Body of pancreas (tissue), 4 donors: ENCODE data around the gene PAGR1. TPM values are rescaled to one million over a fixed set of nuclear protein-coding genes. Genes with fewer than 3 reads are reported as not detected.

Experiments
- ATAC-seq: fragments of 150-250 bp; one replicate; pipeline ENCODE4 v1.9.1; 2016
- DNase-seq, 4 donors: peaks; one replicate each; pipeline ENCODE4 v3.0.0-alpha.2; 2019
- H3K27ac ChIP-seq, 4 donors: fragments of 200-600 bp; sonication (generic); 1 replicate in 3 of 4; 2 replicates in 1 of 4; pipeline versions ENCODE4 v1.5.1 to v1.6.1; 2016 to 2019; ENCODE audit warnings: mild to moderate bottlenecking in 1 of 4, mixed read lengths in 1 of 4, moderate library complexity in 1 of 4
- H3K27me3 ChIP-seq, 2 donors: fragments of 200-600 bp; sonication (generic); one replicate each; pipeline ENCODE4 v1.6.0; 2016; ENCODE audit warnings: mild to moderate bottlenecking in 1 of 2
- H3K36me3 ChIP-seq, 2 donors: fragments of 200-600 bp; sonication (generic); replicated peaks in 1 of 2; 2 replicates each; pipeline ENCODE4 v1.5.1; 2016; ENCODE audit warnings: low read depth in 2 of 2; ENCODE audit not compliant: insufficient read depth in 1 of 2
- H3K4me1 ChIP-seq: fragments of 200-600 bp; sonication (generic); one replicate; pipeline ENCODE4 v1.6.0; 2016
- H3K4me3 ChIP-seq, 2 donors: fragments of 200-600 bp; sonication (generic); 1 replicate in 1 of 2; 2 replicates in 1 of 2; pipeline ENCODE4 v1.5.1; 2016 to 2019
- H3K9me3 ChIP-seq, 3 donors: fragments of 200-600 bp; sonication (generic); 1 replicate in 2 of 3; 2 replicates in 1 of 3; pipeline ENCODE4 v1.5.1; 2016
- POLR2A ChIP-seq, 3 donors: fragments of 450-650 bp; IDR thresholded peaks; one replicate each; pipeline ENCODE4 v1.6.1; 2016; ENCODE audit warnings: antibody characterized with exemption in 3 of 3, mild to moderate bottlenecking in 2 of 3
- WGBS, 2 donors: methylation state at CpG; one replicate each; pipeline ENCODE4 v1.1.5; 2017; 5-methylcytosine and 5-hydroxymethylcytosine counted together
- intact Hi-C: fragments of 100-400 bp; cut with DNase I; formaldehyde crosslinking; loops from one replicate; pipeline ENCODE4 v1.15.1; 2023
- total RNA-seq, 2 donors: library from RNA; depleted of rRNA; stranded (reverse); fragments of >200 nt; gene quantifications; one replicate each; pipeline ENCODE4 v1.1.0, GENCODE V29; 2016
- TF ChIP-seq, protein P1 (sequence below), 7 experiments: fragments of 450-650 bp in 4 of 7; fragments of 200-600 bp in 3 of 7; sonication (generic) in 3 of 7; IDR thresholded peaks; one replicate each; pipeline ENCODE4 v1.5.1; 2016 to 2019; ENCODE audit warnings: antibody characterized with exemption in 7 of 7

The PAGR1 gene
- total RNA-seq, 2 donors from 2014 or later: 27.5 to 63.9 TPM

DNA sequence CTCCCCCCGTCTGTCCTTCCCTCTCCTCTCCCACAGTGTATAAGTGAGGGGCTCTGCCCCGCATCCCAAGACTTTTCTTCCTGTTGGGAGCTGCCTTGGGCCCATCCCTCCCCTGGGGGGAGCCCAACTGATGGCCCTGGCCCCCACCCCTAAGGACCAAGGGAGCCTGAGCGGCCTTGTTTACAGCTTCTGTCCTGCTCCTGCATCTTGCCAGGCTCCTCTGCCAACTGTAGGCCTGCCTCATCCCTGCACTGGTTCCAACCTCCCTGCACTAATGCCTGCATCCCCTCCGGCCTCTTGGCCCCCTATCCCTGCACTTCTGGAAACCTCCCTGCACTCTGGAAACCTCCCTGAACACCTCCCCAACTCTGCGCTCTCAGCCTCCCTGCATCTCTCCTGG lies 1.4 kb upstream of the PAGR1 start:
- Histone ChIP-seq H3K27me3 (no peaks in the 10 kb centered on the region), H3K9me3 (no peaks in the 10 kb centered on the region), H3K36me3 (no peaks in the 10 kb centered on the region), H3K27ac (no peak overlapping the region), H3K4me3 (no peak overlapping the region), H3K4me1 (peaks cover 65% of the 10 kb centered on the region)
- no peak for ATAC-seq
- no peak for DNase-seq
- intact Hi-C loops: no loop called here
- whole genome bisulfite sequencing, 2 donors: 93 to 98% methylated on average over 5 of the region's 5 CpGs
- TF ChIP-seq POLR2A (IDR thresholded peaks at IDR 0.05): no peak
- TF ChIP-seq, protein P1, sequence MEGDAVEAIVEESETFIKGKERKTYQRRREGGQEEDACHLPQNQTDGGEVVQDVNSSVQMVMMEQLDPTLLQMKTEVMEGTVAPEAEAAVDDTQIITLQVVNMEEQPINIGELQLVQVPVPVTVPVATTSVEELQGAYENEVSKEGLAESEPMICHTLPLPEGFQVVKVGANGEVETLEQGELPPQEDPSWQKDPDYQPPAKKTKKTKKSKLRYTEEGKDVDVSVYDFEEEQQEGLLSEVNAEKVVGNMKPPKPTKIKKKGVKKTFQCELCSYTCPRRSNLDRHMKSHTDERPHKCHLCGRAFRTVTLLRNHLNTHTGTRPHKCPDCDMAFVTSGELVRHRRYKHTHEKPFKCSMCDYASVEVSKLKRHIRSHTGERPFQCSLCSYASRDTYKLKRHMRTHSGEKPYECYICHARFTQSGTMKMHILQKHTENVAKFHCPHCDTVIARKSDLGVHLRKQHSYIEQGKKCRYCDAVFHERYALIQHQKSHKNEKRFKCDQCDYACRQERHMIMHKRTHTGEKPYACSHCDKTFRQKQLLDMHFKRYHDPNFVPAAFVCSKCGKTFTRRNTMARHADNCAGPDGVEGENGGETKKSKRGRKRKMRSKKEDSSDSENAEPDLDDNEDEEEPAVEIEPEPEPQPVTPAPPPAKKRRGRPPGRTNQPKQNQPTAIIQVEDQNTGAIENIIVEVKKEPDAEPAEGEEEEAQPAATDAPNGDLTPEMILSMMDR (IDR thresholded peaks at IDR 0.05): no peak

DNA sequence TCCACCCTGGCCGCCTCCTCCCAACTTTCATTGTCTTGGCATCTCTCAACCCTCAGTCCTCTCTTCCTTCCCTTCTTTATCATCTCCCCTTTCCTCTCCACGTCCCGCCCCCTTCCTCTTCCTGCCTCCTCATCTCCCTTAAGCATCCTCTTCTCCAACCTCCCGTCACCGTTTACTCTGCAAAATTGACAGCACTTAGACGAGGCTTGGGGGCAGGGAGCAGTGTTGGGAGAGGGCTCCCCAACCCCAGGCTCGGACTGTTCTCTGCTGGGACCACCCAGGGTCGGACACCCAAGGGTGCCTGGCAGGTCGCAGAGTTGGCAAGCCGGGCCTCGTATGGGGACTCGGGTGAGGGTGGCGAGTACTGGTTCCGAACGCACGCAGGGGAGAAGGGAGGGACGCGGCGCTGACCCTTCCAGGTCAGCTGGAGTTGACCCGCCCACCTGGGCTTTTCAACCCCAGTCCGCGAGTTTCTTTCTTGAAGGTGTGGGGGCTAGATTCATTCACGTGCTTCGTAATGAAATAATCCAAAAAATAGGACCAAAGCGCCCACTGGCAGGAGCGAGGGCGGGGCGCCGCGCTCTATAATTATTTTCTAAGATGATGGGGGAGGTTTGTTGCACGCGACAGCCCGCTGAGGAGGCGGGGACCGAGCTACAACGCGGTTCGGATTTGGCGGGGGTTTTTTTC lies 775 bp upstream of the PAGR1 start:
- WGBS, 2 donors: 11 to 16% methylated on average over 35 to 39 of the region's 39 CpGs
- Histone ChIP-seq H3K27me3 (no peaks in the 10 kb centered on the region), H3K4me1 (peaks cover 65% of the 10 kb centered on the region), H3K9me3 (no peaks in the 10 kb centered on the region), H3K27ac (peak overlapping the region in 3 of 4 donors; percentile 85 to 97 (median 97)), H3K4me3 (no peak overlapping the region), H3K36me3 (no peaks in the 10 kb centered on the region)
- DNase-seq: peak in 2 of 4 donors; percentile 38 to 47
- TF ChIP-seq POLR2A (IDR thresholded peaks at IDR 0.05): no peak
- TF ChIP-seq, protein P1 (IDR thresholded peaks at IDR 0.05): no peak
- ATAC-seq: no peak
- intact Hi-C loops: no loop called here

DNA sequence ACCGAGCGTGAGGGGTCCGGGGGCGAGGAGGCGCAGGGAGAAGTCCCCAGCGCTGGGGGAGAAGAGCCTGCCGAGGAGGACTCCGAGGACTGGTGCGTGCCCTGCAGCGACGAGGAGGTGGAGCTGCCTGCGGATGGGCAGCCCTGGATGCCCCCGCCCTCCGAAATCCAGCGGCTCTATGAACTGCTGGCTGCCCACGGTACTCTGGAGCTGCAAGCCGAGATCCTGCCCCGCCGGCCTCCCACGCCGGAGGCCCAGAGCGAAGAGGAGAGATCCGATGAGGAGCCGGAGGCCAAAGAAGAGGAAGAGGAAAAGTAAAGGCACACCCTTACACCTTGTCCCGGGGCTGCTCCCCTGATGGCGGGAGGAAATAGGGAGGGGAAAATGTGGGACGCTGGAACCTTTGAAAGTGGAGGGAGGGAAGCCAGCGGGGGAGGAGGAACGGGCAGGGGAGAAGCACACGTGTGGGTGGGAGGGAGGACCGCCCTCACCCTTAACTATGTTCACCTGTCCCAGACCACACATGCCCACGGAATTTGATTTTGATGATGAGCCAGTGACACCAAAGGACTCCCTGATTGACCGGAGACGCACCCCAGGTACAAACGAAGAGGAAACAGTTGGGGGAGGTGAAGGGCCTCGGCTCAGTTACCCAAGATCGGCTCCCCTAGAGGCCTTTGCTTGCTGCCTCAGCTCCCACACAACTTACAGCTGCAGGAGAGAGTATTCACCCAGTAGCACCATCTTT lies 916 bp downstream of the PAGR1 start:
- Histone ChIP-seq H3K36me3 (no peaks in the 10 kb centered on the region), H3K4me1 (peaks cover 60% of the 10 kb centered on the region), H3K27me3 (no peaks in the 10 kb centered on the region), H3K27ac (peak overlapping the region; percentile 85 to 97 (median 96)), H3K9me3 (no peaks in the 10 kb centered on the region), H3K4me3 (peak overlapping the region; percentile 71 to 76)
- intact Hi-C loops: no loop called here
- no peak for TF ChIP-seq POLR2A (IDR thresholded peaks at IDR 0.05)
- TF ChIP-seq, protein P1 (IDR thresholded peaks at IDR 0.05): peak in 1 of 7 experiments; percentile 14
- ATAC-seq (peak; percentile 32), DNase-seq (peak; percentile 64 to 75 (median 74))
- 1% methylated on average over 21 to 37 of the region's 37 CpGs for WGBS, 2 donors

DNA sequence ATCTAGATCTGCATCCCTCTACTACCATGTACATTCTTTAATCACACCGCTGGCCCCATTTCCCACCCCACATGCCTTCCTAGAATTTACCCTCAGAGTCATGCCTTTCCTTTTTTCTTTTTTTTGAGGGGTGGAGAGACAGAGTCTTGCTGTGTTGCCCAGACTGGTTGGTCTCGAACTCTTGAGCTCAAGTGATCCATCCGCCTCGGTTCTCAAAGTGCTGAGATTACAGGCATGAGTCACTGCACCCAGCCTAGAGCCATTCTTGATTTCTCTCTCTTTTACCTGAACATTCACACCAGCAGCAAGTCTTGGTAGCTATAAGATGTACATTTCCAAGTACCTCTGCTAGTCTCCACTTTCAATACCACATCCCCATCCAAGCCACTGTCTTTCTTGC lies 2.1 kb downstream of the PAGR1 start:
- Histone ChIP-seq H3K27me3 (no peaks in the 10 kb centered on the region), H3K36me3 (no peaks in the 10 kb centered on the region), H3K27ac (peak overlapping the region in 3 of 4 donors; percentile 13 to 97 (median 15)), H3K4me3 (no peak overlapping the region), H3K9me3 (no peaks in the 10 kb centered on the region), H3K4me1 (peaks cover 65% of the 10 kb centered on the region)
- DNase-seq: no peak
- intact Hi-C loops: no loop called here
- WGBS, 2 donors: 59 to 60% methylated on average over 4 of the region's 4 CpGs
- no peak for TF ChIP-seq POLR2A (IDR thresholded peaks at IDR 0.05)
- TF ChIP-seq, protein P1 (IDR thresholded peaks at IDR 0.05): no peak
- ATAC-seq: no peak
